ENCODE measurements around the gene SLC2A9.
A peak's percentile ranks its signal among the peaks of the same experiment; 100 is the strongest.
"Not testable (repeated sequence)": the region's sequence is repeated elsewhere in the genome, so short reads cannot be mapped to it uniquely, and the experiment has no call there.

SLC2A9 gene

DNA sequence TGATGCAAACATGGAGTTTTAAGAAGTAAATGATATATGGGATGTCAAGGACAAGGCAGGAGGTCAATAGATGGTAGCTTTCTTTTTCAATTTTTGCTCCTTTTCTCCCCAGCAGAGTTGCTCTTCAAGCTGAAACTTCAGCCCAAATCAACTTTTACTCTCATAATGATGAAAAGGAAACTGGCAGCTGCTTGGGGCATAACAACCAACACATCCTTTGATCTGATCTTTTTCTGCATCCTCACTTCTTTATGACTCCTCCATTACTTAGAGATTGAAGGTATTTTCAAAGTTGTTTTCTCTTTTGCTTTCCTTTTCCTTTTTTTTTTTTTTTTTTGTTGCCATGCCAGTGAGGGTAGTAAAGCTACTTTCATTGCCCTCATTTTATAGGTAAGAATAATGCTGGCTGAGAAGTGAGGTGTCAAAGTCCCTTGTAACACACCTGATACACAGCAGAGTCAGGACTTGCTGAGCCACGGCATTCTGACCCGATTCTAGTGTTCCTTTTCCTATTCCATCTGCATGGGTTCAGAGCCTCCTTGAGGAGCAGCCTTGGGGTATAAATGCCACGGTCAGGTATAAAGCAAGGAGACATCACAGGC lies 26.9 kb downstream of the SLC2A9 start:
- no peak for DNase-seq

DNA sequence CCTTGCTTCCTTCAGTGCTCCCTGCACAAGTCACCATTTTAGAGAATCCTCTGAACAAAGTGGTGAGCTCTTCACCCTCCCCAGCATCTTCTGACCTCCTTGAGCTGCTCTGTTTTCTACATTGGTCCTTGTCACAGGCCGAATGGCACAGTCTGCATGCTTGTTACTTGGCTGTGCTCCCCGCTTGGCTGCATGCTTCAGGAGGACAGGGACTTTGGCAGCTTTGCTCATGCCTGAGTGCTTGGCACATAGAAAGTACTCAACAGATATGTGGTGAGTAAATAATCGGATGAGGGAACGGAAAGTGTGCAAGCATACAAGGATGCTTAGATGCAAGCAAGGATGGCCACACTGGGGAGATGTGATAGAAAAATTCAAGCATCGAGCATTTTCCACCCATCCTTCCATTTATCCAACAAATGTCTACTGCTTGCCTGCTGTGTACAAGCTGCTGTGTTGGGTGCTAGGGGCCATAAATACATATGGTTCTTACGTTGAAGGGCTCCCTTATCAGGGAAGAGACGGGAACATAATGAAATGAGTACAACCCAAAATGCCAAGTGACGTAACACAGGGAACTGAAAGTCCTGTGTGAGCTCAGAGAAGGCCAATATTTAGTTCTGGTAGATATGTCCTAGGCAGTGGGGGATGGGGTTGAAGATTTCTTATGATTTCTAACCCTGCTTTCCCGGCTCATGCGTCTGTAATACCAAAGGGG lies 31.2 kb downstream of the SLC2A9 start:
- DNase-seq = no peak

DNA sequence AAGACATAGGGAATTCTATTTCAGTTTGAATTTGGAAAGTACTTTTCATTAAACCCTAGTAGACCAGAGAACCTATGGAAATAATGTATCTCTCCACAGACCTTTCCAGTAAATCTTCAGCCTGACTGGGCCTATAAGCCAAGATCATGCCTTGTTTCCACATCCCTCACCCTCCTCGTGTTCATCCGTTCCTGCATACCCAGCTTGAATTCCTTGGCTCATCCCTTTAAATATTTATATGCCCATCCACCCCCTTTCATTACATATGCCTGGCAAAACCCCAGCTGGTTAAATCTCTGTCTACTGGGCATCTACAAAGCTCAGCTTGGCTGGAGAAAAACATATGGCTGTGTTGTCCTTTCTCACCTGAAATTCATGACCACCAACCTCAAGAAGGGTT lies 32.4 kb downstream of the SLC2A9 start:
- no peak for DNase-seq

DNA sequence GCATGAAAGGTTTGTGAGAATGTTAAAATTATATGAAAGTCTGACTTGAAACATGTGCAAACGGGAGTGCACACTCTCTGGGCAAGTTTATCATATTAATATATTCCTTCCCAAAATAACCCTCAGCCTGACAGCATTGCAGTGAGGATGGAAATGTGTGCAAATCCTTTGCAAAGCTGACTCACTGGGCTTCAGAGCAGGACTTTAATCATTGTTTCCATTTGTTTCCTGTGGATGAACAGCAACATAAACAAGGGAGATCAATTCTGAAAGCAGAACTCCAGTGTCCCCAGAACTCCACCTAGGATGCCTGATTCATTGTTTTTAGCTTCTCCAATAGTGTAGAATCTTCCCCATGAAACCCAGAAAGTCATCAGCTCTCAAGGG lies 32.9 kb downstream of the SLC2A9 start:
- no peak for DNase-seq

DNA sequence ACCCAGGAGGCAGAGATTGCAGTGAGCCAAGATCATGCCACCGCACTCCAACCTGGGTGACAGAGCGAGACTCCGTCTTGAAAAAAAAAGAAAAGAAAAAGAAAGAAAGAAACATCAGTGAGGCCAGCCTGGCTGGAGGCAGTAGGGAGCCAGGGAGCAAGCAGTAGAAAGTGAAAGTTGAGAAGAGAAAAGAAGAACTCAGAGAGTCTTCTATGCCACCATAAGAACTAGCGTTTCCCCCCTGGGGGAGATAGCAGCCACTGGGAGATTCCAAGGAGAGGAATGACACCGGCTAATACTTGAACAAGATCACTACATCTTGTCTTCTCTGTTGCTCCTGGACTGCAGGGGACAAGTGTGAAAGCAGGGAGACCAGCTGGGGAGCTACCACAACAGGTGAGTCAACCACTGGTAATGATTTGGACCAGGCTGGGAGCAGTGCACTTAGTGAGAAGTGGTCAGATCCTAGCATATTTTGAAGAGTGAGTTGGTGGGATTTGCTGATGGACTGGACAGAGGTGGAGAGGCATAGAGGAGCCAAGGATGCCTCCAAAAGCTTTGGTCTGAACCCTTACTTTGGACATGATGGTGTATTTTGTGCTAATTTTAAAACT lies 33.4 kb downstream of the SLC2A9 start:
- no peak for DNase-seq

DNA sequence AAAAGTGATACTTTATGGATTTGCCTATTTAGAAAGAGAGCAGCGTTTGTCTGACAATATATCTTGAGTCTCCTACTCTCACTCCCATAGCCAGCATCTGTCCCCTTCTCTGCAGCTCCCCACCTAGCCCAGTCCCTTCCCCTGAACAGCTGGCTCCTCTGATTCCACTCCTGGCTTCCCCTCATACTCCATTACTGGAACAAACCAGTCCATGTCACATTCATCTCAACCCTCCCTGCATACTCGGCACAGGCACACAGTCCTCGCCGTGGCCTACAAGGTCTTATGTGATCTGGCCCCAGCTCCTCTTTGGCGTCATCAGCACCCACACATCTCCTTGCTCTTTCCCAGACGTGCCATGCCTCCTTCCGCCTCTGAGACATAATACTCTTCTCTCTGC lies 36.7 kb downstream of the SLC2A9 start:
- DNase-seq = no peak

DNA sequence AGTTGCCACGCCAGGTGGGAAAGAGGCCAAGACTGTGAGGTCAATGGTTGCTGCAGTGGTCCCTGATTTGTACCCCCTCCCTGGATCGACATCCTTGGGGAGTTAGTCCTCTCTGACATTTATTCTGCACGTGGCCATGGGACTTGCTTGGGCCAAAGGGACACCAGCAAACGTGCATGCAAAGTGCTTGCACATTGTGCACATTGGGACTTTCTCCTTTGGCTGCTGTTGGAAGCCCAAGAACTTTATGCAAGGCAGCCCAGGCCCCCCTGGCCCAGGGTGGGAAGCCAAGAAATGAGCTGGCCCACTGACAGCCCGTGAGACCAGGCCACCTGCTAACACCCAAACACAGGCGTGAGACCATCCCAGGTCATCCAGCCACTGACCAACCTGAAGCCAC lies 38.1 kb downstream of the SLC2A9 start:
- DNase-seq = no peak

DNA sequence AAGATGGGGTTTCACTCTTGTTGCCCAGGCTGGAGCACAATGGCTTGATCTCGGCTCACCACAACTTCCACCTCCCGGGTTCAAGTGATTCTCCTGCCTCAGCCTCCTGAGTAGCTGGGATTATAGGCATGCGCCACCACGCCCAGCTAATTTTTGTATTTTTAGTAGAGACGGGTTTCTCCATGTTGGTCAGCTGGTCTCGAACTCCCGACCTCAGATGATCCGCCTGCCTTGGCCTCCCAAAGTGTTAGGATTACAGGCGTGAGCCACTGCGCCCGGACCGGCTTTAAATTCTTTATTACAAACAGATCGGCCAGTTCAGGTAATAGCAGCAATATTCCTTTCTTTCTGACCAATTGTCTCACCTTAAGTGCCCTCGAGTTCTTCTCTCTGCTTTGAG lies 39.4 kb downstream of the SLC2A9 start:
- not testable (repeated sequence) for DNase-seq

DNA sequence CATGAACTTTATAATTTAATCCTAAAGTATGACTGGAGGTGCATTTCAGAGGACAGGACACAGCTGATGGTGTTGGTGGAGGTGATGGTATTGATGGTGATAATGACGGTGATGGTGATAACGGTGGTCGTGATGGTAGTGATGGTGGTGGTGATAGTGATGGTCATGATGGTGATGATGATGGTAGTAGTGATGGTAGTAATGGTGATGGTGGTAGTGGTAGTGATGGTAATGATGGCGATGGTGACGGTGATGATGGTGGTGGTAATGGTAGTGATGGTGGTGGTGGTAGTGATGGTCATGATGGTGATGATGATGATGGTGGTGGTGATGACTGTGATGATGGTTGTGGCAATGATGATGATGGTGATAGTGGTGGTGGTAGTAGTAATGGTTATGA lies 40.4 kb downstream of the SLC2A9 start:
- no peak for DNase-seq

DNA sequence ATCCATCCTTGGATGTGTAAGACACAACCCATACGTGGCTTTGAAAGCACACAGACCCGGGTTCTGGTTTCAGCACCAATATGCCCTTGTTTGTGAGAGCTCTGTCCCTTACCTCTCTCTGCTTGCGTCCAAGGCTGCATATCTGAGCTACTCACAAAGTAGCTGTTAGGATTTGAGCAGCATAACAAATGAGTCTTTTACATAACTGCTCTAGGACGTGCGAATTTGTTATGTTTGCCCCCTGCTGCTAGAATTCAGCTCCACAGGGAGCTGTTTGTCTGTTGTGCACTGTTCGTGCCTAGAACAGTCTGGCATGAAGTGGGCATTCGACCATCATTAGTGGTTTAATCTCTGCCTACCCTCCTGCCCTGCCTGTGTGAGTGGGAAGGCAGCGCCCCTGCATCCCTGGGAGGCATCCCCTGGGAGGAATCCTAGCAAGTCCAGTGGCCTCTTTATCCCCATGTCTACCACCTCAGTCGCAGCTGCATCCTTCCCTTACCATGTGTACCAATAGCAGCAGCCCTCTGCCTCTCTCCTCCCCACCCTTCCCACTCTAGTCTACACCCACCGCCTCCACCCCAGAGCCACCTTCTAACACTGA lies 42.1 kb downstream of the SLC2A9 start:
- DNase-seq = no peak

DNA sequence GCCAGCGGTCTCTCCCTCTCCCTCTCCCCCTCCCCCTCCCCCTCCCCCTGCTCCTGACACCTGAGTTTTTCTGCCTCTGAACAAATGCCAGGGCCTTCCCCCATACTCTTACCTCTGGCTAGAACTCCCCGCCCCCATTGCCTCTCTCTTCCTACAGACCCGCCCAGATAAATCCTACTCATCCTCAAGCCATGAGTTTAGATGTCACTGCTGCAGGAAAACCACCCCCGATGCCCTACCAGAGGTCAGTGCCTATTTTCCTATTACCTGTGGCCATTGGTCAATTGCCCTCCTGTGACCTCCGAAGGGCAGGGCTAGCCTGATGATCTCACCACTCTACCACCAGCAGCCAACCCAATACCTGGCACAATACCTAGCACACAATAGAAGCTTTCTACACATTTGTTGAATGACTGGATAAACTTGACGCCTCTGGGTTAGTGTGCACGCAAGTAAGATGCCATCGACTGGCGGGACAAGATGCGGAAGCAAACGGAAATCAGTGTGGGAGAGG lies 43.7 kb downstream of the SLC2A9 start:
- no peak for DNase-seq

DNA sequence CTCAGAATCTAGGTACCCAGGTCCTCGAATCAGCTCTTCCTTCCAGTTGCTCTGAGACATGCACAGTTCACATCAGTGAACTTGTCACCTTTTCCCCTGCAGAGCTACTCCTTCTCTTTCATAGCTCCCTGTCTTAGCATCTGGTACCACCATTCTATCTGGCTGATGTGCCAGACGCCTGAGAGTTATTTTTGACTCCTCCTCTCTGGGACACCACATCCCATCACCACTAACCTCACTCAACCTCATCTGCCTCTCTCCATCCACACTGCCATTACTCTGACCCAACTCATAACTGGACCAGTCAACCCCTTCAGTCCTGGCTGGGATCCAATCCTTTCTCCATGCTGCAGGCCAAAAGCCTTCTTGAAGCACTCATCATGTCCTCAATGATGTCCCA lies 44.5 kb downstream of the SLC2A9 start:
- DNase-seq = no peak

DNA sequence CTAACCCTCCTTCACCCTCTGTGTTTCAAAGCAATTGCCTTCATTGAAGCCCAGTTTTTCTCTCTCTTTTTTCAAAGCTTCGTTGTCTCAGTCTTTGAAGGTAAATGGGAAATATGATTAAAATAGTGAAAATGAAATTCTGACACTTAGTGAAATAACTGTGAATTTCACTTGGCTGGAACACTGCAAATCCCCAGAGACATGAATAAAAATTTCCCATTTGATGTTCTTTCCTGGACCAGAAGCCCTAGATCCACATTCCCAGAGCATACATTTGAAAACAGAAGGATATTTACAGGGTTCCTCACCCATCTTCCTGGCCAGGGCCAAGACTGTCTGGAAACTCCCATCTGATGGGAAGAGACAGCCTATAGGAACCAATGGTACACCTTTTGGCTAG lies 45.0 kb downstream of the SLC2A9 start:
- DNase-seq = no peak

DNA sequence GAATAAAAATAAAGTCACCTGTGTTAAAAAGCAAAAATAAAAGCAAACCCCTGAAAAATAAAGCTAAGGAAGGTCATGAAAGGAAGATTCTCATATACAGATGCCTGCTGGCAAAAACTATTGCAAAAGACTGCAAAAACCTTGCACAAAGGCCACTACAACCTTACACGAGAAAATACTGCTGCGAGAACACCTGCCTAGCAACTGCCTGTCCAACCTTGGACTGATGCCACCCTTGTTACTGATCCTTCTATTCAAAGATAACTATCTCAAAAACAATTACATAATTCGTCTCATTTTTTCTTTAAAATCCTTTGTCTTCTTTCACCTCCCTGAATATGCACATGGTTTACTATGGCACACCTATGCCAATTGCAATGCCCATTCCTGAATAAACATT lies 49.6 kb downstream of the SLC2A9 start:
- DNase-seq = no peak

DNA sequence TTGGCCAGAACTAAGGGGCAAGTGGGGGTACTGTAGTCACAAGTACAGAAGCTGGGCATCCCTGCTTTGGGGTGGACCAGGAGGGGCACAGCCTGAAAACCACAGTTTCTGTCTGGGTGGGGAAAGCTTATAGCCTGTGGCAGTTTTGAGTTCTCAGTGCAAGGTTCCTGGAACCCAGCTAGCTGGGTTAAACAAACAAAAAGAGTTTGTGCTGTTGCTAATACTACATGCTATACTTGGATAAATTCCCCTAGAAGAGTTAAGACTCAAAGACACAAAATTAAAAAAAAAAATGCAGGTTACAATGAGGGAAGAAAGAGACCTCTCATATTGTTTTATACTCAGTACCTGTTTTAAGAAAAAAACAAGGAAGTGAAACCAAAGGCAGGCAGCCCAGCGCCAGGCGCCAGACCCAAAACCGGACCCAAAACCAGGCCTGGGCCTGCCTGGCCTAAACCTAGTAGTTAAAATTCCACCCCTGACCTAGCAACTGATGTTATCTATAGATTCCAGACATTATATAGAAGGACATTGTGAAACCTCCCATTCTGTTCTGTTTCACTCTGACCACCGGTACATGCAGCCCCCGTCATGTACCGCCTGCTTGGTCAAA lies 50.8 kb downstream of the SLC2A9 start:
- no peak for DNase-seq

DNA sequence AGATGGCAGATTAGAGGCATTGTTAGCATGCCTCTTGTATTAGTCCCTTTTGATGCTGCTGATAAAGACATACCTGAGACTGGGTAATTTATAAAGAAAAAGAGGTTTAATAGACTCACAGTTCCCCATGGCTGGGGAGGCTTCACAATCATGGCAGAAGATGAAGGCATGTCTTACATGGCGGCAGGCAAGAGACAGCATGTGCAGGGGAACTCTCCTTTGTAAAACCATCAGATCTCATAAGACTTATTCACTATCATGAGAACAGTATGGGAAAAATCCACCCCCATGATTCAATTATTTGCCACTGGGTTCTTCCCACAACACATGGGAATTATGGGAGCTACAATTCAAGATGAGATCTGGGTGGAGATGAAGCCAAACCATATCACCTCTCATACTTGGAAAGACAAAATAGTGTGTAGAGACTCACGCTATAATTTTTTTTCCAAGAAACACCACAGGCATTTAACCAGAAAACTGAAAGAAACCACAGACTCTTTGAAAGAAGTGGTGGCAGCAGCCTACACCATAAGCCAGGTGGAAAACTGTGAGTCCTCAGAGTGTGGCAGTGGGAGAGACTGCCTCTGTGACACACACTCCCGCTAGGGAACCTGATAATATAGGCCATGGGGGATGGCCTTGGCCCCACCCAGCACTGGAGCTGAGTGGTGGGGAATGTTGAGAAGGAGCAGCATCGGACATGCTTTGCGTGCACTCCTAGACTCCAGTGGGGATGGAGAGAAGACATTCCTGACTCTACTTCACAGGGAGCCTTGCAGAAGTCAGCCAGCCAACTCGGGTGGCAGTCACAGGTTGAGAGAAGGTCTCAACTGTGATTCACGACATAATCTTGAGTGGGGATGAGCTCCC lies 51.5 kb downstream of the SLC2A9 start:
- peak; percentile 52 for DNase-seq

DNA sequence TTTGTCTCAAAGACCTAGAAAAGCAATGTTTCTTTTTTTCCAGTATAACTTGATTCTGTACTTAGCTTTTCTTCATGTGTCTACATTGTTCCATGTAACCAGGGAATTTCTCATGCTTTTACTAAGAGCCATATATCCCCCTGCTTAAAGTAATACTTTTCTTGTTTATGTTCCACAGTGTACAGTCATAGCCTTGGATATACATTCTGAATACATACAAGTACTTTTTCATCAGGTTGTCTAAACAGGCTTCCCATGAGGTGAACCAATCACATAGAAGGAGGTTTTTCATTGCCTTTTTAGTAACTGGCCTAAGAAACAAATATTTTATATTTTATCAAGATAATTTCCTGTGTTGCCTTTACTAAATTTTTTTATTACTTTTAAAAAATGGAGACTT lies 52.8 kb downstream of the SLC2A9 start:
- DNase-seq = no peak

DNA sequence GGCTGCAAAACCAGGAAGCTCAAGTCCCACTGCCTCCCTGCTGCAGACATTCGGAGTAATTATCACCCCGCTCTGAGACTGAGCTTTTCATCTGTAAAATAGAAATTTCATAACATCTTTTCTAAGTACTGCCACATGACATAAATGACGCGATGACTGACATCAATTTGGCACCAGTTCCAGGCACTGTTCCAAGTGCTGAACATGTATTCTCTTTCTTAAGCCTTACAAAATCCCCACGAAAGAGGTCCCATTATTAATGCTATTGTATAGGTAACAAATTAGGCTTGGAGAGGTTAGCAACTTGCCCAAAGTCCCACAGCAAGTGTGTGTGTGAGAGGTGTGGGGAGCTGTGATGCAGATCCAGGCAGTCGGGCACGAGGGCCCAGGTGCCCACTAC lies 56.4 kb downstream of the SLC2A9 start:
- DNase-seq = no peak

DNA sequence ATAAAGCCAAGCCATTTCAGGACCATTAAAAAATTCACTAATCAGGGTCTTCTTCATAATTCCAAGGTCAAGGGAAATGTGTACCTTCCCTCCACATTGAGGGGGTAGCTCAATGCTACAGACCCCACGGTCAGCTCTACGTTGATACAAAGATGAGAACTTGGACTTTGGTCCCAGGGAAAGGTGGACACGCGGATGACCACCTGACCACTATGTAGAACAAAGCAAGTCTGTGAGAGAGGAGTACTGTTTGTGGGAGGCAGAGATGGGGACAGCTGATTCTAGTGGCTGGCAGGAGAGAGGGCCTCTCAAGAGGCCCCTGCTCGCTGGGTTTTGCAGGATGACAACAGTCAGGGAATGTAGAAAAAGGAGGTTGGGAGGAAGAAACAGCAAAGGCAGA lies 58.0 kb downstream of the SLC2A9 start:
- DNase-seq = no peak

DNA sequence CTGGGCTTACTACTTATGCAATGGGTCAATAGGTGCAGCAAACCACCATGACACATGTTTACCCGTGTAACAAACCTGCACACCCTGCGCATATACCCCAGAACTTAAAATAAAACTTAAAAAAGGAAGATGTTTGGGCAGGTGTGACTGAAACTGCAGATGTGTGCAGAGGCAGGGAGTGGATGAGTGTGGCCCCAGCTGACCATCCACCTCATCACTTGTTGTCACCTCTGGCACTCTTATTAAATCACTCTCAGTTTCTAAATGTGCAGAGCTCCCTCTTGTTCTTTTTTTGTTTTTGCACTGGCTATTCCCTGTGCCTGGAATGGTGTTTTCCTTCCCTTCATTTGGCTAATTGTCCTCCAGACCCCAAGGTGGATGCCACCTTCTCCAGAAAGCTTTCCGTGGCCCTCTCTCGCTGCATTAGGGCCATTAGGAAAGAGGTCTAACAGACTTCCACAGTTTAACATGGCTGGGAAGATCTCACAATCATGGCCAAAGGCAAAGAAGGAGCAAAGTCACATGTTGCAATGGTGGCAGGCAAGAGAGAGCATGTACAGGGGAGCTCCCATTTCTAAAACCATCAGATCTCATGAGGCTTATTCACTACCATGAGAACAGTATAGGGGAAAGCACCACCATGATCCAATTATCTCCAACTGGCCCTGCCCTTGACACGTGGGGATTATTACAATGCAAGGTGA lies 58.5 kb downstream of the SLC2A9 start:
- DNase-seq = no peak

DNA sequence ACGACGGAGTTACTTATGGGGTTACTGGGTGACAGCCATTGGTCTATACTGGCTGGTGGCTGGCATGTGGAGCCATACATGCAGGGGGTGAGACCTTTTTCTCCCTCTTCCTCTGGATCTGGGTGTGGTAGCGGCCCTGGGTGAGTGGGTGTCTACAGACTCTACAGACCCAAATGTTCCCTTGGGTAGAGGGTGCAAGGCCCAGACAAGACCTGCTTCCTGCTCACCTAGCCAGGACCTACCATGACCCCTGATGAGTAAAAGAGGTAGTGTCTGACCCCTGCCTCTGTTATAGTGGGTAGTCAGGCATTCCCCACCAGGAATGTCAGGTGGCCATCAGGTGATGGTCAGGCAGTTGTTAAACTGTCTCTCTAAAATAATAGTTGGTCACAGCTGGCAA lies 66.8 kb downstream of the SLC2A9 start:
- no peak for DNase-seq

DNA sequence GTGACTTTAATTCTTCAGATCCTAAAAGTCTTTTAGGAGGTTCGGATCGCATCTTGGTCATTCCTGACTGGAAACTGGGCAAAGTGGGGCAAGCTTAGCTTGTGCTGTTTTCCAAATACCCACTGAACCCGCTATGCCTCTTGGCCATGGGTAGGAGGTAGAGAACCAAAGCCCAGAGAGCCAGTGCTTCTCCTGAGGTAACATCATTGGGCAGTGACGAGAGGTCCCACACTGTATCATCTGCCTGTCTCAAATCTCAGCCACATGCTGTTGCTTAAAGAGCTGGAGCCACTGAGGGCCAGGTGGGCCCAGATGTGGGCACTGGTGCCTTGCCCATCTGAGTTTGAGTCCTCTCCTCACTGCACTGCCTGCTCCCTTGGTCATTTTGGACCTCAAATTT lies 68.2 kb downstream of the SLC2A9 start:
- DNase-seq = no peak

All from activated CD8-positive, alpha-beta memory T cell treated with anti-CD3 and anti-CD28 coated beads for 24 hours (primary cell).